GM21737 (cell line): ENCODE measurements around the gene ANKRD40CL.
"Not testable (repeated sequence)": the region's sequence is repeated elsewhere in the genome, so short reads cannot be mapped to it uniquely, and the experiment has no call there.

Experiments
- ATAC-seq: cut with Tn5 transposase; IDR thresholded peaks from one replicate; pipeline ENCODE4 v1.9.1; 2021; ENCODE audit warnings: mild to moderate bottlenecking, moderate library complexity; ENCODE audit not compliant: unreplicated experiment

ANKRD40CL gene

GRCh38 chr17:50763716-50764475, 3.4 kb downstream of the ANKRD40CL start:
- no peak for ATAC-seq

- no peak for ATAC-seq
These were observed 5.1 kb downstream of the ANKRD40CL start for GRCh38 chr17:50762177-50762576.

GRCh38 chr17:50758989-50759544, 8.3 kb downstream of the ANKRD40CL start:
- no peak for ATAC-seq

- ATAC-seq: no peak
These were observed 8.8 kb downstream of the ANKRD40CL start for GRCh38 chr17:50758524-50758923.

- no peak for ATAC-seq
These were observed 12.8 kb downstream of the ANKRD40CL start for GRCh38 chr17:50754521-50754920.

GRCh38 chr17:50749245-50749644, 18.1 kb downstream of the ANKRD40CL start:
- ATAC-seq: no peak

GRCh38 chr17:50745631-50746030, 21.7 kb downstream of the ANKRD40CL start:
- no peak for ATAC-seq

- no peak for ATAC-seq
These were observed 28.2 kb downstream of the ANKRD40CL start for GRCh38 chr17:50739098-50739497.

GRCh38 chr17:50737118-50737698, 30.1 kb downstream of the ANKRD40CL start:
- ATAC-seq: no peak

GRCh38 chr17:50735287-50735686, 32.0 kb downstream of the ANKRD40CL start:
- no peak for ATAC-seq

- no peak for ATAC-seq
These were observed 35.5 kb downstream of the ANKRD40CL start for GRCh38 chr17:50731575-50732460.

GRCh38 chr17:50728881-50729765, 38.2 kb downstream of the ANKRD40CL start:
- ATAC-seq: no peak

- ATAC-seq: no peak
These were observed 39.2 kb downstream of the ANKRD40CL start for GRCh38 chr17:50728112-50728429.

GRCh38 chr17:50725769-50726655, 41.3 kb downstream of the ANKRD40CL start:
- no peak for ATAC-seq

- not testable (repeated sequence) for ATAC-seq
These were observed 42.7 kb downstream of the ANKRD40CL start for GRCh38 chr17:50724622-50725021.

- no peak for ATAC-seq
These were observed 44.6 kb downstream of the ANKRD40CL start for GRCh38 chr17:50722746-50723145.

- ATAC-seq: no peak
These were observed 45.9 kb downstream of the ANKRD40CL start for GRCh38 chr17:50721194-50722010.

- ATAC-seq: no peak
These were observed 47.2 kb downstream of the ANKRD40CL start for GRCh38 chr17:50719924-50720794.
